IPS DF 4.7 (cell line): Measurements from ENCODE around the gene CEACAM6.
"Not testable (repeated sequence)": the region's sequence is repeated elsewhere in the genome, so short reads cannot be mapped to it uniquely, and the experiment has no call there.

Experiments
- DNase-seq: peaks from one replicate; pipeline ENCODE4 v3.0.0-alpha.2; 2013; ENCODE audit warnings: low spot score; ENCODE audit errors: extremely low read depth

CEACAM6 gene

GRCh38 chr19:41755328-41755913 is at the start of gene CEACAM6:
Gene CEACAM6 (plus strand): TSS chr19:41755530. CDS start chr19:41755639, 109 bp downstream.
- DNase-seq = no peak

- no peak for DNase-seq
Observed at GRCh38 chr19:41706741-41707501, 48.4 kb upstream of the CEACAM6 start.

GRCh38 chr19:41707502-41707812 is 47.9 kb upstream of the CEACAM6 start:
- no peak for DNase-seq

GRCh38 chr19:41707871-41708371 is 47.4 kb upstream of the CEACAM6 start:
- DNase-seq = no peak

- no peak for DNase-seq
Observed at GRCh38 chr19:41708481-41708880, 46.8 kb upstream of the CEACAM6 start, which contains the start of gene CEACAM5. Gene CEACAM5 (plus strand): TSS chr19:41708626. CDS start chr19:41708732, 106 bp downstream.

- not testable (repeated sequence) for DNase-seq
Observed at GRCh38 chr19:41709516-41709915, 45.8 kb upstream of the CEACAM6 start.

GRCh38 chr19:41709951-41710645 is 45.2 kb upstream of the CEACAM6 start:
- DNase-seq = no peak

- DNase-seq = no peak
Observed at GRCh38 chr19:41711376-41712261, 43.7 kb upstream of the CEACAM6 start.

- DNase-seq = no peak
Observed at GRCh38 chr19:41714598-41714997, 40.7 kb upstream of the CEACAM6 start.

GRCh38 chr19:41718761-41719160 is 36.6 kb upstream of the CEACAM6 start:
- no peak for DNase-seq

- no peak for DNase-seq
Observed at GRCh38 chr19:41720103-41720502, 35.2 kb upstream of the CEACAM6 start.

GRCh38 chr19:41726493-41726892 is 28.8 kb upstream of the CEACAM6 start:
- DNase-seq = no peak

GRCh38 chr19:41734156-41734555 is 21.2 kb upstream of the CEACAM6 start:
- no peak for DNase-seq

- no peak for DNase-seq
Observed at GRCh38 chr19:41734585-41734984, 20.7 kb upstream of the CEACAM6 start.

GRCh38 chr19:41735071-41735600 is 20.2 kb upstream of the CEACAM6 start:
- no peak for DNase-seq

GRCh38 chr19:41739361-41739760 is 16.0 kb upstream of the CEACAM6 start:
- DNase-seq = no peak

GRCh38 chr19:41740415-41741243 is 14.7 kb upstream of the CEACAM6 start:
- no peak for DNase-seq

- no peak for DNase-seq
Observed at GRCh38 chr19:41741244-41741554, 14.1 kb upstream of the CEACAM6 start.

GRCh38 chr19:41744850-41745249 is 10.5 kb upstream of the CEACAM6 start:
- no peak for DNase-seq

- DNase-seq = no peak
Observed at GRCh38 chr19:41745756-41746155, 9.6 kb upstream of the CEACAM6 start.
